GM20431 (cell line): ENCODE measurements around the gene BOLA1.
"Not testable (repeated sequence)": the region's sequence is repeated elsewhere in the genome, so short reads cannot be mapped to it uniquely, and the experiment has no call there.

Source experiments
- in situ Hi-C: fragments of 300-500 bp; cut with MseI, MboI; formaldehyde crosslinking; loops from one replicate; pipeline ENCODE4 v1.15.0; 2020; ENCODE audit warnings: low sequenced_read_pairs; ENCODE audit not compliant: unreplicated experiment

The BOLA1 gene

DNA sequence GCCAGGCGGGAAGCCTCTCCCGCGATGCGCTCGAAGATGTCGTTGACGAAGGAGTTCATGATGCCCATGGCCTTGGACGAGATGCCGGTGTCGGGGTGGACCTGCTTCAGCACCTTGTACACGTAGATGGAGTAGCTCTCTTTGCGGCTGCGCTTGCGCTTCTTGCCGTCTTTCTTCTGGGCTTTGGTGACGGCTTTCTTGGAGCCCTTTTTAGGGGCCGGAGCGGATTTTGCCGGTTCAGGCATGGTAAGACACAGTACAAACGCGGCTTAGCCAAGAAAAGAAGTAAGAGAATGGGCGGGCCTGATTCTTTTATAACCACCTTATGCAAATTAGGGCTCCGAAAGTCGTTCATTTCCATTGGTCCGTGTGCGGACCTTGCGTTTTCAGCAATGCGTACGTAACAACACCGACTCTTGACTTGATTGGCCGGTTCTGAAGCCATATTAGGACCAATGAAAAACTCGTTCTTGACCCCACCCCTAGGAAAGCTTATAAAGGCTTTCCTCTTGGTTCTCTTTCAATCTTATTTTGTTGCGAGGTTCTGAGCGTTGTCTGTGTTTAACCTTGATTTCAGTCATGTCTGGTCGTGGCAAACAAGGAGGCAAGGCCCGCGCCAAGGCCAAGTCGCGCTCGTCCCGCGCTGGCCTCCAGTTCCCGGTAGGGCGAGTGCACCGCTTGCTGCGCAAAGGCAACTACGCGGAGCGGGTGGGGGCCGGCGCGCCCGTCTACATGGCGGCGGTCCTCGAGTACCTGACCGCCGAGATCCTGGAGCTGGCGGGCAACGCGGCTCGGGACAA is 12.8 kb upstream of the BOLA1 start:
- in situ Hi-C loops: no loop called here

DNA sequence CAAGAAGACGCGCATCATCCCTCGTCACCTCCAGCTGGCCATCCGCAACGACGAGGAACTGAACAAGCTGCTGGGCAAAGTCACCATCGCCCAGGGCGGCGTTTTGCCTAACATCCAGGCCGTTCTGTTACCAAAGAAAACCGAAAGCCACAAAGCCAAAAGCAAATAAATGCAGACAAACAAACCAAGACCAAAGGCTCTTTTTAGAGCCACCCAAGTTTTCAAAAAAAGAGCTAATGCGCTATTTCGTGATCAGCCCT is 12.2 kb upstream of the BOLA1 start:
- in situ Hi-C loops: not testable (repeated sequence)

- in situ Hi-C loops: no loop called here
Observed at GRCh38 chr1:149887456-149888246, 11.7 kb upstream of the BOLA1 start.

GRCh38 chr1:149888247-149888998 is 10.9 kb upstream of the BOLA1 start:
- in situ Hi-C loops: no loop called here

DNA sequence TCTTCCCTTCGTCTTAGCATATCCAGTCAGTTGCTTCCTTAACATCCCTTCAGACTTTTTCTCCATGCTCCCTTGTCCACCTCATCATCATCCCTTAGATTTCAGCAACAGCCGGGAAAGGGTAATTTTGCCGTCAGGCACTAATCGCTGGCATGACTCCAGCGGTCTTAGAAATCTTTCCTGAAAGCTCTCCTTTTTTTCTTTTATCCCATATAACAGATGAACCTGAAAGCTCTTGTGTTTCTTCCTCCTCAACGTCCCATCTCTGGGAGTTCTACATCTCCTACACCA is 10.4 kb upstream of the BOLA1 start:
- in situ Hi-C loops: no loop called here

GRCh38 chr1:149896575-149896974 is 2.8 kb upstream of the BOLA1 start:
- in situ Hi-C loops: no loop called here

- in situ Hi-C loops: no loop called here
Observed at GRCh38 chr1:149903836-149904491, 4.6 kb downstream of the BOLA1 start.

DNA sequence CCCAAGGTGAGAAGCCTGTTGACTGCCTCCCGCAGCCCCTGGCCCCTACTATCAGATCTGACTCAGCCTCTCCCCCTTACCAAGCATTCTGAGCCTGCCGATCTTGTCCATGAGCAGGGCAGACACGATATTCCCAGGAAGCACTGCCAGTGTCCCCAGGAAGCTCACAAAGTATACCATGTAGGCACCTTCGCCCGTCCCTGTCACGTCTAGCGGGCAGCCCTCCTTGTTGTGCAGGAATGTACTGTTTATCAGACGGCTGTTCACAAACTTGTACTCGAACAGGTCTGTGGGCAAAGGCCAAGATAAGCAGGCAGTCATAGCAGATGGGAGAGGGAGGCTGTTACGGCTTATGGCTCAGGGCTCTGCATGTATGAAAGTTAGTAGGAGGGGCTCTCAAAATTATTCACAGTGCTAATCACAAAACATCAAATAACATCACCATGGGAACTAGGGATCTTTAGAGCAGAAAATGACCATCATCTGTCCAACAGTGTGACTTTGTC is 7.3 kb downstream of the BOLA1 start:
- in situ Hi-C loops: no loop called here

GRCh38 chr1:149914545-149914944 is 15.2 kb downstream of the BOLA1 start:
- in situ Hi-C loops: no loop called here

- in situ Hi-C loops: no loop called here
Observed at GRCh38 chr1:149915429-149916192, 16.2 kb downstream of the BOLA1 start.

GRCh38 chr1:149916193-149916897 is 17.0 kb downstream of the BOLA1 start:
- in situ Hi-C loops: no loop called here

DNA sequence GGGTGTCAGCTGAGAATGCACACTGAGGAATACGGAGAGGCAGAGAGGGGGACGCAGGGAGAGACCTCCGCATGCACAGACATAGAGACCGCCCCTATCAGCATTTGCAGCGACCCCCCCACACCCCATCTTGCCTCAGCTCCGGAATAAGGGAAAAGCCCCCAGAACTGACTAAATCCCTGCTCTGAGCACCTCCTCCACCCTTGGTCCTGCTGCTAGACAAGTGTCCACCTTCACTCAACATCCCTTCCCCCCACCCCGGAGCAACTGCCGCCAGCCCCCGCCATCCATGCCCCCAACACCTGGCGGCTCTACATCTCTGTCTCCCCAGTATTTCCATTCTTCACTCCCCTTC is 17.5 kb downstream of the BOLA1 start:
- in situ Hi-C loops: no loop called here

DNA sequence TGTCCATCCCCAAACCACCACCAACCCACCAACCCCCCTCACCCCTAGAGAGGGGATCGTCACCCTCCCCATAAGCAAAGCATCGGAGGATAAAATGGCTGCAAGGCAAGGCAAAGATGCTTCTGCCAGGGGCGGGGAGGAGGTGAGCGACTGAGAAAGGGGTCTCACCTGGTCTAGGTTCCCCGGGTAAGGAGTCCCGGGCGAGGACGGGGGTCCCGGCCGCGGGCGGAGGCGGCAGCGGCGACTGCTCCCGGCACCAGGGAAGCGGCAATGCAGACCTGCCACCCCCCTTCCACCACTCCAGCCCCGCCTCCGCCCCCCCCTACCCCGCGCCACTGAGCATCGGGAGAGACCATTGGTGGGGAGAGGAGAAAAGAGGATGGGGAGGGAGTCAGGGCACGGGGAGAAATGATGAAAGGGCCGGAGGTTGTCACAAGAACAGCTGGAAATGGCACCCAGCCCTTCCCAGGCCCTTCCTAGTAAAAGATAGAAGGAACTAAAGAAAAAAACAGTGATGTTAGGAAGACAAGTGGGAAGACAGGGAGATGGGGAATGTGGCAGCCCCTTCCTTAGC is 18.3 kb downstream of the BOLA1 start, which contains the start of gene SV2A:
TSS of gene SV2A (minus strand) at position 274 of the 574 bp plus-strand sequence. CDS start 4,004 bp downstream, outside the sequence.
- in situ Hi-C loops: no loop called here

GRCh38 chr1:149923626-149924025 is 24.3 kb downstream of the BOLA1 start:
- in situ Hi-C loops: no loop called here

DNA sequence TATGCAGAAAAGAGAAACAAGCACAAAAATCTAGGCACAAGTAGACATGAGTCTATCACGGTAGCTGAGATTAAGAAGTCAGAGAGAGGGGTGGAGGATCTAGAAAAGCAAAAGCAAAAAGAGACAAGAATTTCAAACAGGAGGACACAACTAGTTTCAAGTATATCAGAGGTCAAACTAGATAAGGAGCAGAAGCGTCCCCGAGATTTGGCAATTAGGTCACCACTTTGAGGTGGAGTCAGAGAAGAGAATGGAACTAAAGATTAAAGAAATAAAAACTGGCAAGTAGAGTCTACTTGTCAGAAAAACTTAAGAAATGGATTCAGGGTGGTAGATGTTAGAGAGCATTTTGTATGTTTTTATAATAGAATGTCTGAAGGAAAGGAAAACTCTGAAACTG is 26.0 kb downstream of the BOLA1 start:
- in situ Hi-C loops: loop anchor here (25.0 kb wide), 1 partner anchor 262 kb away; no protein-coding TSS in a partner anchor

DNA sequence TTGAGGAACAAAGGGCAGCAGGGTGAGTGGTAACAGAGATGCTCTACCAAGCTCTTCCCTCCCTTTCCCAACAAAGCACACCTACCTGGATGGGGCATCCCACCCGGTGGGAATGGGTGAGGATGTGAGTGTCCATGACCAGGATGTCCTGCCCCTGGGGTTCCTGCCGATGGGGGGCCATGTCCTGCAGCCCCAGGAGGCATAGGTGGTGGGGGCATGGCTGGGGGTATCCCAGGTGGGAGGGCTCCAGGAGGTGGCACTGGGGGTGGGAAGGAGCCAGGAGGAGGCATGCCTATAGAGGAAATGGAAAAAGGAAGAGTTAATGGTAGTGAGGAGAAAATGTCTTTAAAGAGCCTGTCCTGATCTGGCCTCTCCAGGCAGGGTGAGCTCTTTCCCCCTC is 26.4 kb downstream of the BOLA1 start:
- in situ Hi-C loops: loop anchor here (25.0 kb wide), 1 partner anchor 262 kb away; no protein-coding TSS in a partner anchor

DNA sequence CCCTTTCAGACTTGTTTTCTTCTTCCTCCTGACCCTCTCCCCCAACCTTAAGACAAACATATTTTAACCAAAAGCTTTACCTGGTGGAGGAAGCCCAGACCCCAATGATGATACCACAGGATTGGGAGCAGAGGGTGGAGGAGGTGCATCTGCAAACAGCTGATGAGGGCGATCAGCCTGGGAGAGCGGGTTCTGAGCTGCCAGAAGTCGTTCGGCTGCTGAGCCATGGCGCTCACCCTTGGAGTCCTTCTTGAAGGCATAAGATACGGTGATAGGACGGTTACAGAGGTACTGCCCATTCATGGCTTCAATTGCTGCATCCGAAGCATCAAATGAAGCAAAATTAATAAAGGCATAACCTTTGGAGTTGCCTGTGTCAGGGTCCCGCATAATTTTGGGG is 26.9 kb downstream of the BOLA1 start:
- in situ Hi-C loops: loop anchor here (25.0 kb wide), 1 partner anchor 261 kb away; no protein-coding TSS in a partner anchor

- in situ Hi-C loops: loop anchor here (25.0 kb wide), 1 partner anchor 260 kb away; no protein-coding TSS in a partner anchor
Observed at GRCh38 chr1:149927056-149927562, 27.7 kb downstream of the BOLA1 start.
